ENCODE results near the gene ATP1B4.

DNA sequence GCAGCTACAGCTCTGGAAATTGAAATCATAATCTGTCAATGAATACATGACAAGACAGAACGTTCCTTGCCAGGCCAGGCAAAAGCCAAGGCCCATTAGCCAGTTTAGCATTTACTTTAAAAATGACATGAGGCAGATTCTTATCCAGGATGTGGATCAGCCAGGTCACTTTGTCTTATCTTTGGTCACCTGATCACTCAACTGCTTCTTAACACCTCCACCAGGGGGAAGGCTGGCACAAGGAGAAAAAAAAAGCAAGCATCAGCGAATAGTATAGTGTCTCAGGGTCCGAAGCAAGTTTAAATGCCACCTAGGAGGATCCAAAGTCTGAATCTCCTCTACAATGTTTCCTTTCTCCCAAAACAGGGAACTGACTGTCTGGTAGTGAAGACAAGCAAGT is 18.8 kb downstream of the ATP1B4 start:
- no peak for TF ChIP-seq POLR2AphosphoS5 (IDR thresholded peaks at IDR 0.05; ENCODE audit: low read depth, low read length)
- TF ChIP-seq CC2D1A (CRISPR knock-in tag; IDR thresholded peaks at IDR 0.05) = no peak
- TF ChIP-seq, protein P1, sequence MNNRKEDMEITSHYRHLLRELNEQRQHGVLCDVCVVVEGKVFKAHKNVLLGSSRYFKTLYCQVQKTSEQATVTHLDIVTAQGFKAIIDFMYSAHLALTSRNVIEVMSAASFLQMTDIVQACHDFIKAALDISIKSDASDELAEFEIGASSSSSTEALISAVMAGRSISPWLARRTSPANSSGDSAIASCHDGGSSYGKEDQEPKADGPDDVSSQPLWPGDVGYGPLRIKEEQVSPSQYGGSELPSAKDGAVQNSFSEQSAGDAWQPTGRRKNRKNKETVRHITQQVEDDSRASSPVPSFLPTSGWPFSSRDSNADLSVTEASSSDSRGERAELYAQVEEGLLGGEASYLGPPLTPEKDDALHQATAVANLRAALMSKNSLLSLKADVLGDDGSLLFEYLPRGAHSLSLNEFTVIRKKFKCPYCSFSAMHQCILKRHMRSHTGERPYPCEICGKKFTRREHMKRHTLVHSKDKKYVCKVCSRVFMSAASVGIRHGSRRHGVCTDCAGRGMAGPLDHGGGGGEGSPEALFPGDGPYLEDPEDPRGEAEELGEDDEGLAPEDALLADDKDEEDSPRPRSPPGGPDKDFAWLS (CRISPR knock-in tag; IDR thresholded peaks at IDR 0.05; ENCODE audit: borderline replicate concordance) = no peak
- no peak for TF ChIP-seq ZNF644 (CRISPR knock-in tag; IDR thresholded peaks at IDR 0.05; ENCODE audit: low read depth)
- TF ChIP-seq, protein P2, sequence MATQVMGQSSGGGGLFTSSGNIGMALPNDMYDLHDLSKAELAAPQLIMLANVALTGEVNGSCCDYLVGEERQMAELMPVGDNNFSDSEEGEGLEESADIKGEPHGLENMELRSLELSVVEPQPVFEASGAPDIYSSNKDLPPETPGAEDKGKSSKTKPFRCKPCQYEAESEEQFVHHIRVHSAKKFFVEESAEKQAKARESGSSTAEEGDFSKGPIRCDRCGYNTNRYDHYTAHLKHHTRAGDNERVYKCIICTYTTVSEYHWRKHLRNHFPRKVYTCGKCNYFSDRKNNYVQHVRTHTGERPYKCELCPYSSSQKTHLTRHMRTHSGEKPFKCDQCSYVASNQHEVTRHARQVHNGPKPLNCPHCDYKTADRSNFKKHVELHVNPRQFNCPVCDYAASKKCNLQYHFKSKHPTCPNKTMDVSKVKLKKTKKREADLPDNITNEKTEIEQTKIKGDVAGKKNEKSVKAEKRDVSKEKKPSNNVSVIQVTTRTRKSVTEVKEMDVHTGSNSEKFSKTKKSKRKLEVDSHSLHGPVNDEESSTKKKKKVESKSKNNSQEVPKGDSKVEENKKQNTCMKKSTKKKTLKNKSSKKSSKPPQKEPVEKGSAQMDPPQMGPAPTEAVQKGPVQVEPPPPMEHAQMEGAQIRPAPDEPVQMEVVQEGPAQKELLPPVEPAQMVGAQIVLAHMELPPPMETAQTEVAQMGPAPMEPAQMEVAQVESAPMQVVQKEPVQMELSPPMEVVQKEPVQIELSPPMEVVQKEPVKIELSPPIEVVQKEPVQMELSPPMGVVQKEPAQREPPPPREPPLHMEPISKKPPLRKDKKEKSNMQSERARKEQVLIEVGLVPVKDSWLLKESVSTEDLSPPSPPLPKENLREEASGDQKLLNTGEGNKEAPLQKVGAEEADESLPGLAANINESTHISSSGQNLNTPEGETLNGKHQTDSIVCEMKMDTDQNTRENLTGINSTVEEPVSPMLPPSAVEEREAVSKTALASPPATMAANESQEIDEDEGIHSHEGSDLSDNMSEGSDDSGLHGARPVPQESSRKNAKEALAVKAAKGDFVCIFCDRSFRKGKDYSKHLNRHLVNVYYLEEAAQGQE (IDR thresholded peaks at IDR 0.05; ENCODE audit: borderline replicate concordance in 1 of 2, low read depth in 1 of 2, low read length in 2 of 2) = no peak
- TF ChIP-seq, protein P3, sequence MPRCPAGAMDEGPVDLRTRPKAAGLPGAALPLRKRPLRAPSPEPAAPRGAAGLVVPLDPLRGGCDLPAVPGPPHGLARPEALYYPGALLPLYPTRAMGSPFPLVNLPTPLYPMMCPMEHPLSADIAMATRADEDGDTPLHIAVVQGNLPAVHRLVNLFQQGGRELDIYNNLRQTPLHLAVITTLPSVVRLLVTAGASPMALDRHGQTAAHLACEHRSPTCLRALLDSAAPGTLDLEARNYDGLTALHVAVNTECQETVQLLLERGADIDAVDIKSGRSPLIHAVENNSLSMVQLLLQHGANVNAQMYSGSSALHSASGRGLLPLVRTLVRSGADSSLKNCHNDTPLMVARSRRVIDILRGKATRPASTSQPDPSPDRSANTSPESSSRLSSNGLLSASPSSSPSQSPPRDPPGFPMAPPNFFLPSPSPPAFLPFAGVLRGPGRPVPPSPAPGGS (CRISPR knock-in tag; IDR thresholded peaks at IDR 0.05) = no peak
- no peak for TF ChIP-seq KLF15 (CRISPR knock-in tag; IDR thresholded peaks at IDR 0.05; ENCODE audit: borderline replicate concordance)
- TF ChIP-seq, protein P4, sequence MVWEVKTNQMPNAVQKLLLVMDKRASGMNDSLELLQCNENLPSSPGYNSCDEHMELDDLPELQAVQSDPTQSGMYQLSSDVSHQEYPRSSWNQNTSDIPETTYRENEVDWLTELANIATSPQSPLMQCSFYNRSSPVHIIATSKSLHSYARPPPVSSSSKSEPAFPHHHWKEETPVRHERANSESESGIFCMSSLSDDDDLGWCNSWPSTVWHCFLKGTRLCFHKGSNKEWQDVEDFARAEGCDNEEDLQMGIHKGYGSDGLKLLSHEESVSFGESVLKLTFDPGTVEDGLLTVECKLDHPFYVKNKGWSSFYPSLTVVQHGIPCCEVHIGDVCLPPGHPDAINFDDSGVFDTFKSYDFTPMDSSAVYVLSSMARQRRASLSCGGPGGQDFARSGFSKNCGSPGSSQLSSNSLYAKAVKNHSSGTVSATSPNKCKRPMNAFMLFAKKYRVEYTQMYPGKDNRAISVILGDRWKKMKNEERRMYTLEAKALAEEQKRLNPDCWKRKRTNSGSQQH (CRISPR knock-in tag; IDR thresholded peaks at IDR 0.05; ENCODE audit: low read depth) = no peak
- TF ChIP-seq, protein P5, sequence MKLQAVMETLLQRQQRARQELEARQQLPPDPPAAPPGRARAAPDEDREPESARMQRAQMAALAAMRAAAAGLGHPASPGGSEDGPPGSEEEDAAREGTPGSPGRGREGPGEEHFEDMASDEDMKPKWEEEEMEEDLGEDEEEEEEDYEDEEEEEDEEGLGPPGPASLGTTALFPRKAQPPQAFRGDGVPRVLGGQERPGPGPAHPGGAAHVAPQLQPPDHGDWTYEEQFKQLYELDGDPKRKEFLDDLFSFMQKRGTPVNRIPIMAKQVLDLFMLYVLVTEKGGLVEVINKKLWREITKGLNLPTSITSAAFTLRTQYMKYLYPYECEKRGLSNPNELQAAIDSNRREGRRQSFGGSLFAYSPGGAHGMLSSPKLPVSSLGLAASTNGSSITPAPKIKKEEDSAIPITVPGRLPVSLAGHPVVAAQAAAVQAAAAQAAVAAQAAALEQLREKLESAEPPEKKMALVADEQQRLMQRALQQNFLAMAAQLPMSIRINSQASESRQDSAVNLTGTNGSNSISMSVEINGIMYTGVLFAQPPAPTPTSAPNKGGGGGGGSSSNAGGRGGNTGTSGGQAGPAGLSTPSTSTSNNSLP (IDR thresholded peaks at IDR 0.05; ENCODE audit: low read depth, low read length) = no peak
